ENCODE measurements around the gene ELSPBP1.
"Not testable (repeated sequence)": the region's sequence is repeated elsewhere in the genome, so short reads cannot be mapped to it uniquely, and the experiment has no call there.

Gene ELSPBP1

GRCh38 chr19:47994209-47994802, at the start of gene ELSPBP1:
Gene ELSPBP1 (plus strand): TSS chr19:47994632. CDS start chr19:48008668, 14,036 bp downstream.
- no peak for DNase-seq (ENCODE audit: low spot score)

DNA sequence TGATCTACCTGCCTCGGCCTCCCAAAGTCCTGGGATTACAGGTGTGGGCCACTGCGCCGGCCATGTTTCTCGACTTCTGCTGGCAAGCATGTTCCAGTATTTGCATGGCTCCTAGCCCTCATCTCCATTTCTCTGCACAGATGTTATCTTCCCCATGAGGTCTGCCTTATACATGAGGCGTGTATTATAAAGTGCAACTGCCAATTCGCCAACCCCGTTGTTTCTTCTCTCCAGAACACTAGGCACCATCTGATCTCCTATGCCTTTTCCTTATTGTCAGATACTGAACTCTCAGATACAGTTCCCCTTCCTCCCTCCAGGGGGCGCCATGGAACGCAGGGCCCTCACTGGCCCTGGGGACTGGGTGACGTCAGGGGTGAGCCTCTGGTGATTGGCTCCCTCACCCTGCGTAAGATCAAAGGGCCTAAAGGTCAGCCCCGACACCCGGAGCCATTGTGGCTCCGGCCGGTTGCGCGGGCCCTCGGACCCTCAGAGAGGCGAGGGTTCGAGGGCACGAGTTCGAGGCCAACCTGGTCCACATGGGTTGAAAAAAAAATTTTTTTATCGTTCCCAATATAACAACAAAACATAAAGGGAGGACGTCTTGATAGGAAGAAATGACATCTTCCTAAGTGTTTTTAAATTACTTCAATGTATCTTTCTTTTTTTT, 44.4 kb upstream of the ELSPBP1 start:
- DNase-seq (ENCODE audit: low spot score): not testable (repeated sequence)

GRCh38 chr19:47952132-47952531, 42.3 kb upstream of the ELSPBP1 start:
- not testable (repeated sequence) for DNase-seq (ENCODE audit: low spot score)

DNA sequence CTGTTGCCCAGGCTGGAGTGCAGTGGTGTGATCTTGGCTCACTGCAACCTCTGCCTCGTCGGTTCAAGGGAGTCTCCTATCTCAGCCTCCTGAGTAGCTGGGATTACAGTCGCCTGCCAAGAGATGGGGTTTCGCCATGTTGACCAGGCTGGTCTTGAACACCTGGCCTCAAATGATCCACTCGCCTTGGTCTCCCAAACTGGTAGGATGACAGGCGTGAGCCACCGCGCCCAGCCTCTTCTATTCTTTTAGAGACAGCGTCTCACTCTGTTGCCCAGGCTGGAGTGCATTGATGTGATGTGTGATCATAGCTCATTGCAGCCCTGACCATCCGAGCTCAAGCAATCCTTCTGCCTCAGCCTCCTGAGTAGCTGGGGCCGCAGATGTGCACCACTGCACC, 38.5 kb upstream of the ELSPBP1 start:
- not testable (repeated sequence) for DNase-seq (ENCODE audit: low spot score)

- DNase-seq (ENCODE audit: low spot score): no peak
Measured at GRCh38 chr19:47973529-47973928, 20.9 kb upstream of the ELSPBP1 start.

- no peak for DNase-seq (ENCODE audit: low spot score)
Measured at GRCh38 chr19:47991191-47991808, 3.1 kb upstream of the ELSPBP1 start.

GRCh38 chr19:47992070-47992469, 2.4 kb upstream of the ELSPBP1 start, which contains the start of gene BSPH1:
Gene BSPH1 (minus strand): TSS chr19:47992170. CDS start chr19:47992081, 89 bp downstream.
- no peak for DNase-seq (ENCODE audit: low spot score)

GRCh38 chr19:47996230-47996727, 1.8 kb downstream of the ELSPBP1 start:
- no peak for DNase-seq (ENCODE audit: low spot score)

- no peak for DNase-seq (ENCODE audit: low spot score)
Measured at GRCh38 chr19:47998800-47999199, 4.4 kb downstream of the ELSPBP1 start.

DNA sequence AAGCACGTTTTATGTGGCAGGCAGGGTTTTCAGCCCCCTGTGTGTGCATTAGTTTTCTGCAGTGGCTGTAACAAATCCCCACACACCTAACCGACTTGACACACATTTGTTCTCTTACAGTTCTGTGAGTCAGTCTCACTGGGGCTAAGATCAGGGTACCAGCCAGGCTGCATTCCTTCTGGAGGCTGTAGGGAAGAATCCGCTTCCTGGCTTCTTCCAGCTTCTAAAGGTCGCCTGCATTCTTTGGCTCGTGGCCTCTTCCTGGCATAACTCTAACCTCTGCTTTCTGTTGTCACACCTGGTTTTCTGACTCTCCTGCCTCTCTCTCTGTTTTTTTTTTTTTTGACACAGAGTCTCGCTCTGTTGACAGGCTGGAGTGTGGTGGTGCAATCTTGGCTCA, 6.4 kb downstream of the ELSPBP1 start:
- no peak for DNase-seq (ENCODE audit: low spot score)

GRCh38 chr19:48004236-48004635, 9.8 kb downstream of the ELSPBP1 start:
- DNase-seq (ENCODE audit: low spot score): no peak

DNA sequence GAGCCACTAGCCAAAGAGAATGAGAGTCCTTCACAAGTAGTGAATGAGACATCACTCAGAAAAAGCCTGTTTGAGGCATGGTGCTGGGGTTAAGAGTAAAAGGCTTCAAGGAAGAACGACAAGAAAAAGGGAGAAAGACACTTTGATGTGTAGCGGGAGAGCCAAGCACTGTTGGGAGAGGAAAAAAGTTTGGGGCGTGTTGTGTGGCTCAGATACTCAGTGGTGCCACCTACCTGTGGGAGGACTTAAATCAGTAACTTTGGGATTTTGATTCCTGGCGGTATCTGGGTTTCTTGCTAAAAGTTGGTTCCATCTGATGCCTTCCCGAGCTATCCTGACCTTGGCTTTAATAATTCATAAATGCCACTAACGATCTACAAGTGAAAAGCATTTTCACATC, 12.3 kb downstream of the ELSPBP1 start:
- DNase-seq (ENCODE audit: low spot score): no peak

DNA sequence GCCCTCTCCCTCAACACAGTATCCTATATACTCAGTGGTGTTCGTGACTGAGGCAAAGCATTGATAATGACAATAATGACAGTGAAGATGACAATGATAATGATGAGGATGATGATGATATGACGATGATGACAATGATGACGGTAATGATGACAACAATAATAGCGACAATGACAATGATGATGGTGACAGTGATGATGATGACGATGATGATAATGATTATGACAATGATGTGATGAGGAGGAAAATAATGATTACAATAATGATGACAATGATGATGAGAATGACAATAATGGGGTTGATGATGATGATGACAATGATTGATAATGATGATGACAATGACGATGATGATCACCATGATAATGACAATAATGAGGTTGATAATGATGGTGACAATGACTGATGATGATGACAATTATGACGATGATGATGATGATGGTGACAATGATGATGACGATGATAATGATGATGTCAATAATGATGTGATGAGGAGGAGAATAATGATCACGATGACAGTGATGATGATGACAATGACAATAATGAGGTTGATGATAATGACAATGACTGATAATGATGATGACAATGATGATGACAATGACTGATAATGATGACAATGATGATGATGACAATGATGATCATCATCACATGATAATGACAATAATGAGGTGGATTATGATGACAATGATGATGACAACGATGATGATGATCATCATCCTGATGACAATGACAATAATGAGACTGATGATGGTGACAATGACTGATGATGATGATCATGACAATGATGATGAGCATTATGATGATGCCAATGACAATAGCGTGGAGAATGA, 16.7 kb downstream of the ELSPBP1 start:
- no peak for DNase-seq (ENCODE audit: low spot score)

- no peak for DNase-seq (ENCODE audit: low spot score)
Measured at GRCh38 chr19:48020686-48021085, 26.3 kb downstream of the ELSPBP1 start.

DNA sequence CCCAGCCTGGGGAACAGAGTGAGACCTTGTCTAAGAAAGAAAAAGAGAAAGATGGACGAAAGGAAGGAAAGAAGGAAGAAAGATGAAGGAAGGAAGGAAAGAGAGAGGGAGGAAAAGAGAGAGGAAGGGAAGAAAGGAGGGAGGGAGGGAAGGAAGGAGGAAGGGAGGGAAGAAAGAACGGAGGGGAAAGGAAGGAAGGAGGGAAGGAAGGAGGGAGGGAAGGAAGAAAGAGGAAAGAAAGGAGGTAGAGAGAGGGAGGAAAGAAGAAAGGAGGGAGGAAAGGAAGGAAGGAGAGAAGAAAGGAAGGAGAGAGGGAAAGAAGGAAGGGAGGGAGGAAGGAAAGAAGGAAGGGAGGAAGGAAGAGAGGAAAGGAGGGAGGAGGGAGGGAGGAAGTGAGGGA, 28.6 kb downstream of the ELSPBP1 start:
- no peak for DNase-seq (ENCODE audit: low spot score)

- no peak for DNase-seq (ENCODE audit: low spot score)
Measured at GRCh38 chr19:48023518-48023917, 29.1 kb downstream of the ELSPBP1 start.

DNA sequence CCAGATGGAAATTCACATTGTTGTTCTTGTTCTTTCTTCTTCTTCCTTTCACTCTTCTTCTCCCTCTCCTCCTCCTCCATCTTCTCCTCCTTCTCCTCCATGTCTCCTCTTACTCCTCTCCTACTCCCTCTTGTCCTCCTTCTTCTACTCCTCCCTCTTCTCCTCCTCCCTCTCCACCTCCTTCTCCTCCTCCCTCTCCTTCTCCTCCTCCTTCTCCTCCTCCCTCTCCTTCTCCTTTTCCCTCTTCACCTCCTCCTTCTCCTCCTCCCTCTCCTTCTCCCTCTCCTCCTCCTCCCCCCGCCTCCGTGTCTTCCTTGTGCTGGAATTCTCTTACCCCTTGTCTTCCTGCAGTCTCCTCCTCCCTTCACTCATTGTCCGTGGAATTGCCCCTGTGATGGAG, 31.0 kb downstream of the ELSPBP1 start:
- no peak for DNase-seq (ENCODE audit: low spot score)

DNA sequence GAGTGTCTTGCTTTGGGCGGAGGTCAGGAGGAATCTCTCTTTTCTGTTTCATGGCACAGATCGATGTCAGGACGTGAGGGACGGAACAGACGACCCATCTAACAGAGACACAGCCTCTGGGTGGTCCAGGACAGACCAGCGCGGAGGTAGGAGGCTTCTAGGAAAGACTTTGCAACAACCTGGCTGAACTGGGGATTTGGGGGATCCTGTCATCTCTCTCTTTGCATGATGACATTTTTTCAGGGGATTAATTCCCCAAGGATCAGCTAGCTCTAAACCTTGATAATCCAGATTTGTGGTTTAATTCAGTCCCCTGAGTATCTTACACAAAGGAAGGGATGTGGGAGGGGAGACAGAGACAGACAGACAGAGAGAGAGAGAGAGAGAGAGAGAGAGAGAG, 35.0 kb downstream of the ELSPBP1 start:
- no peak for DNase-seq (ENCODE audit: low spot score)

GRCh38 chr19:48030073-48030472, 35.6 kb downstream of the ELSPBP1 start:
- no peak for DNase-seq (ENCODE audit: low spot score)

GRCh38 chr19:48033604-48034003, 39.2 kb downstream of the ELSPBP1 start:
- no peak for DNase-seq (ENCODE audit: low spot score)

DNA sequence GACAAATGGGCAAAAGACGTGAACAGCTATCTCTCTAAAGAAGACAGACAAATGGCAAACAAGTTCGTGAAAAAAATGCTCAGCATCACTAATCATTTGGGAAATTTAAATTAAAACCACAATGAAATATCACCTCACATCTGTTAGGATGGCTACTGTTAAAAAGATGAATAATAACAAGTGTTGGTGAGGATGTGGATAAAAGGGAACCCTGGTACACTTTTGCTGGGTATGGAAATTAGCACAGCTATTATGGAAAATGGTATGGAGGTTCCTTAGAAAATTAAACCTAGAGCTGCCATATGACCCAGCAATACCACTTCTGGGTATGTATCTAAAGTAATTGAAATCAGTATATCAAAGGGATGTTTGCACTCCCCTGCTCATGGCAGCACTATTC, 42.3 kb downstream of the ELSPBP1 start:
- no peak for DNase-seq (ENCODE audit: low spot score)

- DNase-seq (ENCODE audit: low spot score): no peak
Measured at GRCh38 chr19:48041877-48042580, 47.6 kb downstream of the ELSPBP1 start.

Data from cerebellar cortex (tissue), 1 donor.